ENCODE data around the gene MN1. TPM values are rescaled to one million over a fixed set of nuclear protein-coding genes. Genes with fewer than 3 reads are reported as not detected.

MN1 gene
- total RNA-seq, 1 donor from 2014 or later, result 5.9 TPM

- Mint-ChIP-seq H3K4me3 (ENCODE audit: low read depth) (no peak overlapping the region), H3K4me1 (ENCODE audit: low read depth) (peaks cover 4% of the 10 kb centered on the region), H3K36me3 (ENCODE audit: insufficient read depth) (no peaks in the 10 kb centered on the region), H3K27me3 (peaks cover 76% of the 10 kb centered on the region), H3K27ac (no peak overlapping the region), H3K9me3 (ENCODE audit: low read depth) (no peaks in the 10 kb centered on the region)
- DNase-seq (ENCODE audit: low spot score, unreplicated experiment), result no peak
- TF ChIP-seq CTCF (IDR thresholded peaks at IDR 0.05; ENCODE audit: unreplicated experiment), result no peak
Observed at GRCh38 chr22:27714068-27714467, 87.5 kb downstream of the MN1 start.

- DNase-seq (ENCODE audit: low spot score, unreplicated experiment), result no peak
- Mint-ChIP-seq H3K9me3 (ENCODE audit: low read depth) (no peaks in the 10 kb centered on the region), H3K27me3 (peaks cover 75% of the 10 kb centered on the region), H3K36me3 (ENCODE audit: insufficient read depth) (no peaks in the 10 kb centered on the region), H3K4me1 (ENCODE audit: low read depth) (peaks cover 4% of the 10 kb centered on the region), H3K4me3 (ENCODE audit: low read depth) (no peak overlapping the region), H3K27ac (no peak overlapping the region)
- TF ChIP-seq CTCF (IDR thresholded peaks at IDR 0.05; ENCODE audit: unreplicated experiment), result no peak
Observed at GRCh38 chr22:27713461-27713860, 88.1 kb downstream of the MN1 start.

- Mint-ChIP-seq H3K4me3 (ENCODE audit: low read depth) (no peak overlapping the region), H3K27ac (no peak overlapping the region), H3K4me1 (ENCODE audit: low read depth) (peaks cover 16% of the 10 kb centered on the region), H3K9me3 (ENCODE audit: low read depth) (no peaks in the 10 kb centered on the region), H3K27me3 (peaks cover 63% of the 10 kb centered on the region), H3K36me3 (ENCODE audit: insufficient read depth) (no peaks in the 10 kb centered on the region)
- DNase-seq (ENCODE audit: low spot score, unreplicated experiment), result no peak
- TF ChIP-seq CTCF (IDR thresholded peaks at IDR 0.05; ENCODE audit: unreplicated experiment), result no peak
Observed at GRCh38 chr22:27711756-27712155, 89.8 kb downstream of the MN1 start.

GRCh38 chr22:27711012-27711411 is 90.5 kb downstream of the MN1 start:
- Mint-ChIP-seq H3K4me3 (ENCODE audit: low read depth) (no peak overlapping the region), H3K27me3 (peaks cover 62% of the 10 kb centered on the region), H3K36me3 (ENCODE audit: insufficient read depth) (no peaks in the 10 kb centered on the region), H3K9me3 (ENCODE audit: low read depth) (no peaks in the 10 kb centered on the region), H3K4me1 (ENCODE audit: low read depth) (peaks cover 22% of the 10 kb centered on the region), H3K27ac (no peak overlapping the region)
- TF ChIP-seq CTCF (IDR thresholded peaks at IDR 0.05; ENCODE audit: unreplicated experiment), result no peak
- DNase-seq (ENCODE audit: low spot score, unreplicated experiment), result no peak

- no peak overlapping the region for H3K27ac Mint-ChIP-seq
- H3K36me3 Mint-ChIP-seq (ENCODE audit: insufficient read depth), result no peaks in the 10 kb centered on the region
- no peak for TF ChIP-seq CTCF (IDR thresholded peaks at IDR 0.05; ENCODE audit: unreplicated experiment)
- DNase-seq (ENCODE audit: low spot score, unreplicated experiment), result no peak
- H3K4me1 Mint-ChIP-seq (ENCODE audit: low read depth), result peaks cover 30% of the 10 kb centered on the region
- H3K4me3 Mint-ChIP-seq (ENCODE audit: low read depth), result no peak overlapping the region
- no peaks in the 10 kb centered on the region for H3K9me3 Mint-ChIP-seq (ENCODE audit: low read depth)
- H3K27me3 Mint-ChIP-seq, result peaks cover 69% of the 10 kb centered on the region
Observed at GRCh38 chr22:27709919-27710675, 91.5 kb downstream of the MN1 start.
